MM.1S (cell line): ENCODE results near the gene RAD54L2.

ENCODE experiments used
- EZH2phosphoT487 ChIP-seq: fragments of 300-600 bp; sonication (generic); IDR thresholded peaks from 2 replicates; pipeline ENCODE4 v1.6.1; 2018; ENCODE audit warnings: antibody characterized with exemption, low read length
- TF ChIP-seq, protein P1 (sequence below): fragments of 300-600 bp; sonication (generic); IDR thresholded peaks from 2 replicates; pipeline ENCODE4 v1.5.1; 2016; ENCODE audit warnings: antibody characterized with exemption, low read length, mixed read lengths

- TF ChIP-seq, protein P1, sequence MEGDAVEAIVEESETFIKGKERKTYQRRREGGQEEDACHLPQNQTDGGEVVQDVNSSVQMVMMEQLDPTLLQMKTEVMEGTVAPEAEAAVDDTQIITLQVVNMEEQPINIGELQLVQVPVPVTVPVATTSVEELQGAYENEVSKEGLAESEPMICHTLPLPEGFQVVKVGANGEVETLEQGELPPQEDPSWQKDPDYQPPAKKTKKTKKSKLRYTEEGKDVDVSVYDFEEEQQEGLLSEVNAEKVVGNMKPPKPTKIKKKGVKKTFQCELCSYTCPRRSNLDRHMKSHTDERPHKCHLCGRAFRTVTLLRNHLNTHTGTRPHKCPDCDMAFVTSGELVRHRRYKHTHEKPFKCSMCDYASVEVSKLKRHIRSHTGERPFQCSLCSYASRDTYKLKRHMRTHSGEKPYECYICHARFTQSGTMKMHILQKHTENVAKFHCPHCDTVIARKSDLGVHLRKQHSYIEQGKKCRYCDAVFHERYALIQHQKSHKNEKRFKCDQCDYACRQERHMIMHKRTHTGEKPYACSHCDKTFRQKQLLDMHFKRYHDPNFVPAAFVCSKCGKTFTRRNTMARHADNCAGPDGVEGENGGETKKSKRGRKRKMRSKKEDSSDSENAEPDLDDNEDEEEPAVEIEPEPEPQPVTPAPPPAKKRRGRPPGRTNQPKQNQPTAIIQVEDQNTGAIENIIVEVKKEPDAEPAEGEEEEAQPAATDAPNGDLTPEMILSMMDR = no peak
- TF ChIP-seq EZH2phosphoT487 = no peak
These were observed 46.7 kb downstream of the RAD54L2 start for GRCh38 chr3:51585197-51585596.
